ENCODE measurements around the gene HCRTR1. TPM values are rescaled to one million over a fixed set of nuclear protein-coding genes. Genes with fewer than 3 reads are reported as not detected.

The HCRTR1 gene
- total RNA-seq, 2 experiments from 2014 or later = not detected

- peaks cover 5% of the 10 kb centered on the region for H3K27me3 Mint-ChIP-seq
Measured at GRCh38 chr1:31675756-31676155, 58.3 kb downstream of the HCRTR1 start.

More at GRCh38 chr1:31675756-31676155, 58.3 kb downstream of the HCRTR1 start:
- no peaks in the 10 kb centered on the region for H3K4me1 ChIP-seq (ENCODE audit: insufficient read depth, low read length)
- Mint-ChIP-seq H3K4me1 (ENCODE audit: low read depth) (no peaks in the 10 kb centered on the region), H3K4me3 (no peak overlapping the region), H3K36me3 (ENCODE audit: low read depth) (no peaks in the 10 kb centered on the region), H3K9me3 (no peaks in the 10 kb centered on the region), H3K27ac (no peak overlapping the region)
- no peaks in the 10 kb centered on the region for H3K36me3 ChIP-seq (ENCODE audit: insufficient read depth, low read length)
- intact Hi-C loops (cut with DNase I, micrococcal nuclease) = no loop called here
- CTCF ChIA-PET = no interaction called here
- no peak for TF ChIP-seq CTCF (IDR thresholded peaks at IDR 0.05)
- H3K27me3 ChIP-seq (ENCODE audit: control insufficient read depth in 1 of 2, insufficient read depth in 2 of 2, low read length in 2 of 2) = peaks cover 0 to under 1% of the 10 kb centered on the region in 2 experiments
- POLR2A ChIA-PET = no interaction called here
- H3K9me3 ChIP-seq (ENCODE audit: control insufficient read depth in 1 of 2, insufficient read depth in 1 of 2, low read length in 2 of 2) = no peaks in the 10 kb centered on the region
- DNase-seq = no peak
- no peak for ATAC-seq (ENCODE audit: poor library complexity)
- no peak overlapping the region for H3K4me3 ChIP-seq (ENCODE audit: low read length)
- H3K27ac ChIP-seq (ENCODE audit: low read depth in 1 of 2, low read length in 2 of 2) = no peak overlapping the region

Other genes with a start within 250 kb of the HCRTR1 start
- not detected for gene FABP3, start 244.6 kb upstream of the HCRTR1 start, total RNA-seq
- gene SERINC2, start 204.5 kb upstream of the HCRTR1 start, total RNA-seq = under 1 TPM in 1 of 2 experiments, not detected in 1; 0.11 TPM
- not detected for gene TINAGL1, start 41.2 kb upstream of the HCRTR1 start, total RNA-seq
- gene PEF1, start 27.2 kb downstream of the HCRTR1 start, total RNA-seq = 10 to 100 TPM; 42.3 to 45.9 TPM
- not detected for gene COL16A1, start 86.3 kb downstream of the HCRTR1 start, total RNA-seq
- gene ADGRB2, start 146.7 kb downstream of the HCRTR1 start, total RNA-seq = under 1 TPM; 0.39 to 0.71 TPM
- under 1 TPM; 0.11 to 0.27 TPM for gene SPOCD1, start 198.3 kb downstream of the HCRTR1 start, total RNA-seq

All from CD4-positive, alpha-beta T cell (primary cell).